ACC112 (cell line): ENCODE data around the gene HDLBP.

ENCODE experiments used
- H2AFZ ChIP-seq: fragments of 200-600 bp; sonication (generic); one replicate; pipeline ENCODE4 v1.6.0; 2017; ENCODE audit warnings: antibody characterized with exemption, low read length; ENCODE audit not compliant: unreplicated experiment
- H3K27ac ChIP-seq: fragments of 200-600 bp; sonication (generic); 2 replicates; pipeline ENCODE4 v1.5.1; 2014; ENCODE audit warnings: low read depth, mild to moderate bottlenecking, antibody characterized with exemption, low read length, moderate library complexity
- H3K27me3 ChIP-seq: fragments of 200-600 bp; sonication (generic); 2 replicates; pipeline ENCODE4 v1.6.1; 2014; ENCODE audit warnings: mild to moderate bottlenecking, antibody characterized with exemption, low read length, moderate library complexity, mixed read lengths; ENCODE audit not compliant: insufficient read depth
- H3K36me3 ChIP-seq: fragments of 200-600 bp; sonication (generic); 2 replicates; pipeline ENCODE4 v1.6.1; 2016; ENCODE audit warnings: mild to moderate bottlenecking, antibody characterized with exemption, low read length, moderate library complexity, mixed read lengths; ENCODE audit not compliant: insufficient read depth
- H3K4me1 ChIP-seq: fragments of 200-600 bp; sonication (generic); one replicate; pipeline ENCODE4 v1.6.1; 2016; ENCODE audit warnings: low read length, mixed read lengths; ENCODE audit not compliant: insufficient read depth, unreplicated experiment, control insufficient read depth
- H3K4me3 ChIP-seq: fragments of 200-600 bp; sonication (generic); 2 replicates; pipeline ENCODE4 v1.5.1; 2014; ENCODE audit warnings: mild to moderate bottlenecking, low read depth, low read length
- H3K79me2 ChIP-seq: fragments of 200-600 bp; sonication (generic); one replicate; pipeline ENCODE4 v1.6.0; 2016; ENCODE audit warnings: low read length; ENCODE audit not compliant: control insufficient read depth, unreplicated experiment, insufficient read depth

Gene HDLBP

DNA sequence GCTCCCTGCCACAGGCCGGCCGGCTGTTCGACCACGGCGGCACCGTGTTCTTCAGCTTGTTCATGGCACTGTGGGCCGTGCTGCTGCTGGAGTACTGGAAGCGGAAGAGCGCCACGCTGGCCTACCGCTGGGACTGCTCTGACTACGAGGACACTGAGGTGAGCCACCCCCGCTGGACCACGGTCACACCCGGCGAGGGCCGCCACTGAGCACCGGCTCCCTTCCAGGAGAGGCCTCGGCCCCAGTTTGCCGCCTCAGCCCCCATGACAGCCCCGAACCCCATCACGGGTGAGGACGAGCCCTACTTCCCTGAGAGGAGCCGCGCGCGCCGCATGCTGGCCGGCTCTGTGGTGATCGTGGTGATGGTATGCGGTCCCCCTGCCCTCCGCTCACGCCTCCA, 106.2 kb downstream of the HDLBP start:
- H3K27me3 ChIP-seq = peaks cover 17% of the 10 kb centered on the region

GRCh38 chr2:241208058-241208457, 107.4 kb downstream of the HDLBP start:
- Histone ChIP-seq H3K27me3 (peaks cover 9% of the 10 kb centered on the region), H3K27ac (no peak overlapping the region)

More for the DNA sequence above, 106.2 kb downstream of the HDLBP start:
- Histone ChIP-seq H3K27ac (no peak overlapping the region), H2AFZ (no peak overlapping the region), H3K36me3 (no peaks in the 10 kb centered on the region), H3K79me2 (no peaks in the 10 kb centered on the region), H3K4me3 (no peak overlapping the region), H3K4me1 (no peaks in the 10 kb centered on the region)

DNA sequence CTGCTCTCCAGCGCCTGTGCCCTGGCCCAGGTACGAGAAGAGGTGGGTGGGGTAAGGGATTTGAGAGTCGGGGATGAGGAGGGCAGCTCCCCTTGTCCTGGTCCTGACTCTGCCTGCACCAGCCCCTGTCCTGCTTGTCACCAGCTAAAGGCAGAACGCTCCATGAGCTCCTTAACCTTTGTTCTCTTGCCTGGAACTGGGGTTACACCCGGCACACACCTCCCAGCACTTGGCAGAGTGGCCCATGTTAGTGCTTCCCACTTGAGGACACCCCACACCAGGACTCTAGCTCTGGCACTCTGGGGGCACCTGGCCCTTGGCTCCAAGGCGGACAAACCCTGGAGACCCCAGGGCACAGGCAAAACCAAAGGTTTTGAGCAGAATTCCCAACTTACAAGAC, 107.8 kb downstream of the HDLBP start:
- Histone ChIP-seq H3K27me3 (peaks cover 7% of the 10 kb centered on the region), H2AFZ (no peak overlapping the region), H3K4me1 (no peaks in the 10 kb centered on the region), H3K27ac (no peak overlapping the region), H3K79me2 (no peaks in the 10 kb centered on the region), H3K36me3 (no peaks in the 10 kb centered on the region), H3K4me3 (no peak overlapping the region)

More at GRCh38 chr2:241208058-241208457, 107.4 kb downstream of the HDLBP start:
- Histone ChIP-seq H3K4me3 (no peak overlapping the region), H3K4me1 (no peaks in the 10 kb centered on the region), H3K79me2 (no peaks in the 10 kb centered on the region), H3K36me3 (no peaks in the 10 kb centered on the region), H2AFZ (no peak overlapping the region)

DNA sequence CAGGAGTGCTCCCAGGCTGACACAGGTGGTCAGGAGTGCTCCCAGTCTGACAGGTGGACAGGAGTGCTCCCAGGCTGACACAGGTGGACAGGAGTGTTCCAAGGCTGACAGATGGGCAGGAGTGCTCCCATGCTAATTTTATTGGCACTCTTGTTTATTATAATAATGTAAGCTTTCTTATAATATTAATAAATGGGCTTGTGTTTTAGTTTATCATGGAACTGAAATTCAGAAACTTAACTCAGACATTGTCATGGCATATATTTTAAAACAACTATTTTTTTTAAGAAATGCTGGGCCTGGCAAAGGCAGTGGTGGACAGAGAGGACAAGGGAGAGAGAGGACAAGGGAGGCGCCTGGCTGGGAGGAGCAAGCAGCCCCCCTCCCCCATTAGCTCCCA, 108.3 kb downstream of the HDLBP start:
- H3K79me2 ChIP-seq = no peaks in the 10 kb centered on the region
- peaks cover 2% of the 10 kb centered on the region for H3K27me3 ChIP-seq
- no peak overlapping the region for H3K4me3 ChIP-seq
- H3K4me1 ChIP-seq = no peaks in the 10 kb centered on the region
- H3K36me3 ChIP-seq = no peaks in the 10 kb centered on the region
- H2AFZ ChIP-seq = no peak overlapping the region
- no peak overlapping the region for H3K27ac ChIP-seq

- H2AFZ ChIP-seq = no peak overlapping the region
- H3K4me3 ChIP-seq = no peak overlapping the region
- no peaks in the 10 kb centered on the region for H3K4me1 ChIP-seq
- no peaks in the 10 kb centered on the region for H3K79me2 ChIP-seq
- no peaks in the 10 kb centered on the region for H3K27me3 ChIP-seq
- H3K27ac ChIP-seq = no peak overlapping the region
- H3K36me3 ChIP-seq = no peaks in the 10 kb centered on the region
Observed at GRCh38 chr2:241205086-241205485, 110.4 kb downstream of the HDLBP start.

- no peaks in the 10 kb centered on the region for H3K27me3 ChIP-seq
- no peaks in the 10 kb centered on the region for H3K36me3 ChIP-seq
- no peaks in the 10 kb centered on the region for H3K4me1 ChIP-seq
- H3K4me3 ChIP-seq = no peak overlapping the region
- no peak overlapping the region for H2AFZ ChIP-seq
- no peaks in the 10 kb centered on the region for H3K79me2 ChIP-seq
- no peak overlapping the region for H3K27ac ChIP-seq
Observed at GRCh38 chr2:241204490-241204889, 111.0 kb downstream of the HDLBP start.

- H3K4me1 ChIP-seq = no peaks in the 10 kb centered on the region
- H3K27ac ChIP-seq = no peak overlapping the region
- H3K27me3 ChIP-seq = no peaks in the 10 kb centered on the region
- no peak overlapping the region for H2AFZ ChIP-seq
- H3K79me2 ChIP-seq = no peaks in the 10 kb centered on the region
- no peak overlapping the region for H3K4me3 ChIP-seq
- no peaks in the 10 kb centered on the region for H3K36me3 ChIP-seq
Observed at GRCh38 chr2:241204010-241204384, 111.5 kb downstream of the HDLBP start.

GRCh38 chr2:241203218-241204009, 112.1 kb downstream of the HDLBP start:
- H3K4me3 ChIP-seq = no peak overlapping the region
- no peaks in the 10 kb centered on the region for H3K36me3 ChIP-seq
- H2AFZ ChIP-seq = no peak overlapping the region
- no peak overlapping the region for H3K27ac ChIP-seq
- H3K79me2 ChIP-seq = no peaks in the 10 kb centered on the region
- H3K27me3 ChIP-seq = no peaks in the 10 kb centered on the region
- no peaks in the 10 kb centered on the region for H3K4me1 ChIP-seq

GRCh38 chr2:241202681-241203080, 112.8 kb downstream of the HDLBP start:
- Histone ChIP-seq H3K79me2 (no peaks in the 10 kb centered on the region), H3K27ac (no peak overlapping the region), H2AFZ (no peak overlapping the region), H3K36me3 (no peaks in the 10 kb centered on the region), H3K4me3 (no peak overlapping the region), H3K27me3 (no peaks in the 10 kb centered on the region), H3K4me1 (no peaks in the 10 kb centered on the region)

DNA sequence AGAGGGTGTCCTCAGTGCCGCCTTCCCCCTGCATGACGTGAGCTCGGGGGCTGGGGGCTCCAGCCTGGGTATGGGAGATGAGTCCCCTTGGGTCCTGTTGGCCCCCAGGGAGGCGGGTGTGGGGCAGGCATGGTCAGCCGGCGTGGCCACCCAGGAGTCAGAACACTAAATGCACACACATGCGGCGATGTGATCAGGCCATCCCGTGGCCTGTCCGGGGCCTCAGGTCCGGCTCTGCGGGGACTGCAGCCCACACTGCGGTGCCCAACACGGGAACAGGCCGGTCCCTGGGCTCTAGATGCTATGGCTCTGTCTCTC, 113.2 kb downstream of the HDLBP start:
- Histone ChIP-seq H3K27ac (no peak overlapping the region), H3K4me1 (no peaks in the 10 kb centered on the region), H3K4me3 (no peak overlapping the region), H3K27me3 (no peaks in the 10 kb centered on the region), H3K79me2 (no peaks in the 10 kb centered on the region), H3K36me3 (no peaks in the 10 kb centered on the region), H2AFZ (no peak overlapping the region)

- H3K4me3 ChIP-seq = no peak overlapping the region
- no peak overlapping the region for H2AFZ ChIP-seq
- H3K36me3 ChIP-seq = no peaks in the 10 kb centered on the region
- no peaks in the 10 kb centered on the region for H3K27me3 ChIP-seq
- H3K79me2 ChIP-seq = no peaks in the 10 kb centered on the region
- no peak overlapping the region for H3K27ac ChIP-seq
- H3K4me1 ChIP-seq = no peaks in the 10 kb centered on the region
Observed at GRCh38 chr2:241201445-241202267, 113.8 kb downstream of the HDLBP start.
